ENCODE measurements around the gene DEFB115. TPM values are rescaled to one million over a fixed set of nuclear protein-coding genes. Genes with fewer than 3 reads are reported as not detected.

The DEFB115 gene, protein sequence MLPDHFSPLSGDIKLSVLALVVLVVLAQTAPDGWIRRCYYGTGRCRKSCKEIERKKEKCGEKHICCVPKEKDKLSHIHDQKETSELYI
- total RNA-seq = not detected in 2 replicates

GRCh38 chr20:31257364-31257763, at the start of gene DEFB115:
TSS of gene DEFB115 (plus strand) at chr20:31257664. CDS start at chr20:31257664, 0 bp downstream.

DNA sequence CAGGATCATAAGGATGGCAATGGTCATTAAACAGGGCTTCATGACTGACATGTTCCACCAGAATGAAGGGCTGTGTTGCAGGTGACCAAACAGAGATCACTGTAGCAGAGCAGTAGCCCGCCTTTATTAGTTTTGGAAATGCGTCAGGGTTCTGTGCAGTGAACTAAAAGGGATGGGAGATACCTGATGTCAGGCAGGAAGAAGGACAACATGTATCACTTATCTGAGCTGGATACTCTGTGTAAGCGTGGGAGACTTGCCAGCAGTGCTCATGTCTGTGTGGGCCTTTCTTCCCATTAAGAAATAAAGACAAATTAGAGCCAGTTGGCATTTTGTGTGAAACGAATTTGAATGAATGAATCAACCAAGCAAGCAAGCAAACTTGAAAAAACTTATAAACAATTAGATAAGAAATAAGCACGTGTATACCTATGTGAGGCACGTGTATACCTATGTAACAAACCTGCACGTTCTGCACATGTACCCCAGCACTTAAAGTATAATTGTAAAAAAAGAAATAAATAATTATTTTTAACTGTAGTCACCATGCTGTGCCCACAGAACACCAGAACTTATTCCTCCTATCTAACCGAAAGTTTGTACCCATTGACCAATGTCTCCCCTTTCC, 51.2 kb downstream of the DEFB115 start, which contains the start of gene DEFB116:
DEFB116 (minus strand) TSS at position 51 of the 628 bp plus-strand sequence; CDS start at position 51, 0 bp downstream.

Other genes starting within 250 kb of the DEFB115 start
- not detected in 2 replicates for gene DEFB116, start 50.9 kb downstream of the DEFB115 start, total RNA-seq
- gene DEFB118, start 110.9 kb downstream of the DEFB115 start, total RNA-seq = not detected in 2 replicates
- gene DEFB119, start 132.9 kb downstream of the DEFB115 start, total RNA-seq = not detected in 2 replicates
- not detected in 2 replicates for gene DEFB121, start 148.6 kb downstream of the DEFB115 start, total RNA-seq
- not detected in 2 replicates for gene DEFB123, start 183.0 kb downstream of the DEFB115 start, total RNA-seq
- not detected in 2 replicates for gene DEFB124, start 217.5 kb downstream of the DEFB115 start, total RNA-seq
- gene REM1, start 217.6 kb downstream of the DEFB115 start, total RNA-seq = 0.19 and 0.28 TPM in 2 replicates

Measured in regular cardiac myocyte (primary cell).